ENCODE measurements around the gene OCRL.

GRCh38 chrX:129496625-129497024, 43.4 kb upstream of the OCRL start:
- no peak for TF ChIP-seq CTCF (IDR thresholded peaks at IDR 0.05)
- no peak for TF ChIP-seq USF2 (IDR thresholded peaks at IDR 0.05; ENCODE audit: borderline replicate concordance, low read depth, low read length)
- no peak for TF ChIP-seq CHD2 (IDR thresholded peaks at IDR 0.05; ENCODE audit: low read length, partially characterized antibody)
- TF ChIP-seq YY1 (IDR thresholded peaks at IDR 0.05; ENCODE audit: low read depth), result no peak
- TF ChIP-seq EZH2phosphoT487 (IDR thresholded peaks at IDR 0.05; ENCODE audit: borderline replicate concordance, low read depth), result no peak
- no peak for TF ChIP-seq GABPA (IDR thresholded peaks at IDR 0.05; ENCODE audit: low read depth)
- no peak for TF ChIP-seq POLR2AphosphoS5 (IDR thresholded peaks at IDR 0.05; ENCODE audit: low read depth, low read length)
- peak; percentile 56 for TF ChIP-seq FOSL2 (IDR thresholded peaks at IDR 0.05; ENCODE audit: borderline replicate concordance, low read depth)
- no peak for TF ChIP-seq SMC3 (IDR thresholded peaks at IDR 0.05; ENCODE audit: low read depth, low read length)

All from SK-N-SH (cell line).